Fibroblast of lung (primary cell): ENCODE results near the gene FMO5. TPM values are rescaled to one million over a fixed set of nuclear protein-coding genes. Genes with fewer than 3 reads are reported as not detected.

Source experiments
- DNase-seq, 2 donors: peaks; one replicate each; pipeline versions ENCODE4 v3.0.0 to v3.0.0-alpha.2; 2010; ENCODE audit warnings: low read depth in 2 of 2
- H2AFZ ChIP-seq: 2 replicates; pipeline ENCODE4 v1.5.1; 2012; ENCODE audit warnings: low read length, control low read depth, inconsistent platforms
- H3K27ac ChIP-seq: 2 replicates; pipeline ENCODE4 v1.5.1; 2011; ENCODE audit warnings: low read length, control low read depth; ENCODE audit not compliant: insufficient read depth
- H3K27me3 ChIP-seq: 2 replicates; pipeline ENCODE4 v1.5.1; 2011; ENCODE audit warnings: mild to moderate bottlenecking, low read length; ENCODE audit not compliant: control insufficient read depth, insufficient read depth
- H3K36me3 ChIP-seq: 2 replicates; pipeline ENCODE4 v1.5.1; 2011; ENCODE audit warnings: low read length; ENCODE audit not compliant: control insufficient read depth, insufficient read depth
- H3K4me1 ChIP-seq: 2 replicates; pipeline ENCODE4 v1.5.1; 2011; ENCODE audit warnings: low read length; ENCODE audit not compliant: control insufficient read depth, insufficient read depth; ENCODE audit errors: extremely low read depth
- H3K4me2 ChIP-seq: 2 replicates; pipeline ENCODE4 v1.5.1; 2011; ENCODE audit warnings: low read length, control low read depth; ENCODE audit not compliant: insufficient read depth; ENCODE audit errors: extremely low read depth
- H3K4me3 ChIP-seq, 4 experiments: fragments of 200-600 bp in 1 of 4; sonication (generic) in 1 of 4; replicated peaks in 1 of 4; 2 replicates each; pipeline ENCODE4 v1.5.1; 2011 to 2016; ENCODE audit warnings: low read length in 4 of 4, low read depth in 3 of 4, mild to moderate bottlenecking in 3 of 4, control low read depth in 2 of 4, inconsistent platforms in 1 of 4, mixed read lengths in 1 of 4; ENCODE audit not compliant: insufficient read depth in 1 of 4; ENCODE audit errors: control extremely low read depth in 1 of 4
- H3K79me2 ChIP-seq: 2 replicates; pipeline ENCODE4 v1.5.1; 2012; ENCODE audit warnings: mild to moderate bottlenecking, low read length, inconsistent platforms; ENCODE audit not compliant: control insufficient read depth, insufficient read depth
- H3K9ac ChIP-seq: 2 replicates; pipeline ENCODE4 v1.5.1; 2011; ENCODE audit warnings: mild to moderate bottlenecking, low read length, control low read depth; ENCODE audit not compliant: insufficient read depth
- H3K9me3 ChIP-seq: 2 replicates; pipeline ENCODE4 v1.5.1; 2012; ENCODE audit warnings: low read depth, low read length; ENCODE audit not compliant: control insufficient read depth, insufficient read depth
- H4K20me1 ChIP-seq: 2 replicates; pipeline ENCODE4 v1.5.1; 2011; ENCODE audit warnings: low read length; ENCODE audit not compliant: control insufficient read depth, insufficient read depth; ENCODE audit errors: extremely low read depth
- CTCF ChIP-seq, 2 donors: IDR thresholded peaks in 1 of 2; conservative IDR thresholded peaks in 1 of 2; 1 replicate in 1 of 2; 2 replicates in 1 of 2; pipeline ENCODE4 v1.5.1; 2011 to 2012; ENCODE audit warnings: low read length in 2 of 2, control low read depth in 1 of 2, inconsistent platforms in 1 of 2, low read depth in 1 of 2, mild to moderate bottlenecking in 1 of 2
- EZH2 ChIP-seq: IDR thresholded peaks from 2 replicates; pipeline ENCODE4 v1.5.1; 2012; ENCODE audit warnings: low read length, control low read depth, mild to moderate bottlenecking; ENCODE audit errors: missing control alignments
- polyA plus RNA-seq, 2 donors: library from polyadenylated mRNA; depleted of rRNA in 1 of 2; stranded (reverse) in 1 of 2; unstranded in 1 of 2; fragments of >200 nt; gene quantifications; 2 replicates each; pipeline ENCODE4 v1.2.1, GENCODE V29; 2011 to 2012; ENCODE audit warnings: missing spikeins in 1 of 2
- total RNA-seq: library from RNA; depleted of rRNA; stranded (reverse); fragments of >200 nt; gene quantifications from 2 replicates; pipeline ENCODE4 v1.2.1, GENCODE V29; 2014

Gene FMO5
- total and polyA plus RNA-seq, 2 donors (not counting 1 experiment from before 2014, with no cell fraction given): 2.0 to 2.8 TPM

- Histone ChIP-seq H3K79me2 (no peaks in the 10 kb centered on the region), H3K4me1 (peaks cover 5% of the 10 kb centered on the region), H3K36me3 (peaks cover 4% of the 10 kb centered on the region), H3K27me3 (no peaks in the 10 kb centered on the region), H3K4me3 (no peak overlapping the region), H3K9me3 (no peaks in the 10 kb centered on the region), H3K9ac (no peak overlapping the region), H4K20me1 (no peaks in the 10 kb centered on the region), H2AFZ (no peak overlapping the region), H3K27ac (no peak overlapping the region), H3K4me2 (no peak overlapping the region)
- TF ChIP-seq EZH2: no peak
- no peak for TF ChIP-seq CTCF (conservative IDR thresholded peaks at IDR 0.05 in 1 of 2, IDR thresholded peaks at IDR 0.05 in 1 of 2; ENCODE audit: low read depth in 1 of 2, low read length in 2 of 2)
- DNase-seq: no peak
These were observed 46.9 kb upstream of the FMO5 start for GRCh38 chr1:147272042-147272441.

GRCh38 chr1:147270721-147271120, 45.6 kb upstream of the FMO5 start:
- H3K4me1 ChIP-seq: peaks cover 5% of the 10 kb centered on the region
- no peaks in the 10 kb centered on the region for H3K9me3 ChIP-seq
- no peak for DNase-seq
- H3K79me2 ChIP-seq: no peaks in the 10 kb centered on the region
- H3K36me3 ChIP-seq: peaks cover 2% of the 10 kb centered on the region
- no peak overlapping the region for H3K4me2 ChIP-seq
- no peak overlapping the region for H3K9ac ChIP-seq
- no peaks in the 10 kb centered on the region for H4K20me1 ChIP-seq
- H3K27ac ChIP-seq: no peak overlapping the region
- H3K27me3 ChIP-seq: no peaks in the 10 kb centered on the region
- no peak overlapping the region for H2AFZ ChIP-seq
- no peak overlapping the region for H3K4me3 ChIP-seq
- TF ChIP-seq CTCF (conservative IDR thresholded peaks at IDR 0.05 in 1 of 2, IDR thresholded peaks at IDR 0.05 in 1 of 2; ENCODE audit: low read depth in 1 of 2, low read length in 2 of 2) (no peak), EZH2 (no peak)

- Histone ChIP-seq H2AFZ (no peak overlapping the region), H3K27me3 (no peaks in the 10 kb centered on the region), H3K79me2 (no peaks in the 10 kb centered on the region), H3K9me3 (no peaks in the 10 kb centered on the region), H3K4me1 (peaks cover 7% of the 10 kb centered on the region), H3K27ac (no peak overlapping the region), H3K4me3 (no peak overlapping the region), H3K9ac (no peak overlapping the region), H4K20me1 (no peaks in the 10 kb centered on the region), H3K36me3 (peaks cover 2% of the 10 kb centered on the region), H3K4me2 (no peak overlapping the region)
- TF ChIP-seq CTCF (conservative IDR thresholded peaks at IDR 0.05 in 1 of 2, IDR thresholded peaks at IDR 0.05 in 1 of 2; ENCODE audit: low read depth in 1 of 2, low read length in 2 of 2) (no peak), EZH2 (no peak)
- peak in 1 of 2 donors; percentile 56 for DNase-seq
These were observed 42.6 kb upstream of the FMO5 start for GRCh38 chr1:147267711-147268110.
